ENCODE data around the gene RFT1. TPM values are rescaled to one million over a fixed set of nuclear protein-coding genes. Genes with fewer than 3 reads are reported as not detected.

RFT1 gene
- total and polyA plus RNA-seq, 7 experiments from 2014 or later: 16.0 to 32.0 (median 24.1) TPM

- peaks cover 9 to 22% of the 10 kb centered on the region in 2 donors for H3K4me1 ChIP-seq (ENCODE audit: control insufficient read depth in 2 of 2, insufficient read depth in 2 of 2, low read length in 2 of 2)
- ChIA-PET POLR2A (interaction anchor here (1.3 to 1.5 kb wide), 2 partner anchors 27 to 29 kb away, joined by 3 to 5 read pairs; no protein-coding TSS in a partner anchor), CTCF (interaction anchor here (1.6 kb wide), 1 partner anchor 36 kb away, joined by 3 read pairs; no protein-coding TSS in a partner anchor)
- H3K27me3 ChIP-seq (ENCODE audit: control insufficient read depth in 2 of 2, insufficient read depth in 2 of 2, low read length in 2 of 2): no peaks in the 10 kb centered on the region
- DNase-seq (no peak), ATAC-seq (no peak)
- intact Hi-C loops (cut with micrococcal nuclease): loop anchor here in 1 of 2 donors (2.0 to 5.0 kb wide), 3 partner anchors 37 to 95 kb away; no protein-coding TSS in a partner anchor
- peak overlapping the region; percentile 80 to 95 (median 92) for H3K4me3 Mint-ChIP-seq
- peaks cover 4 to 46% (median 19%) of the 10 kb centered on the region in 5 donors for H3K27me3 Mint-ChIP-seq
- peaks cover 0 to 2% (median 0%) of the 10 kb centered on the region in 5 donors for H3K36me3 Mint-ChIP-seq
- H3K27ac ChIP-seq (ENCODE audit: low read depth, low read length): peak overlapping the region; percentile 77
- H3K27ac Mint-ChIP-seq: peak overlapping the region; percentile 62 to 94 (median 83)
- peaks cover 0 to 4% (median 0%) of the 10 kb centered on the region in 3 experiments for H3K36me3 ChIP-seq (ENCODE audit: control insufficient read depth in 2 of 3, insufficient read depth in 3 of 3, low read length in 3 of 3)
- peaks cover 18 to 30% (median 23%) of the 10 kb centered on the region in 7 donors for H3K4me1 Mint-ChIP-seq
- H3K9me3 ChIP-seq (ENCODE audit: control insufficient read depth in 2 of 3, low read length in 3 of 3): no peaks in the 10 kb centered on the region
- no peaks in the 10 kb centered on the region for H3K9me3 Mint-ChIP-seq
- H3K4me3 ChIP-seq (ENCODE audit: low read length): peak overlapping the region; percentile 68
Measured at GRCh38 chr3:53160061-53160659, 29.9 kb upstream of the RFT1 start.

GRCh38 chr3:53159156-53160060, 29.2 kb upstream of the RFT1 start:
- peaks cover 9 to 22% of the 10 kb centered on the region in 2 donors for H3K4me1 ChIP-seq (ENCODE audit: control insufficient read depth in 2 of 2, insufficient read depth in 2 of 2, low read length in 2 of 2)
- intact Hi-C loops (cut with micrococcal nuclease): loop anchor here in 1 of 2 donors (2.0 to 5.0 kb wide), 3 partner anchors 38 to 95 kb away; no protein-coding TSS in a partner anchor
- peak overlapping the region in 7 of 10 donors; percentile 30 to 94 (median 88) for H3K4me3 Mint-ChIP-seq

GRCh38 chr3:53158765-53159155, 28.5 kb upstream of the RFT1 start:
- Histone ChIP-seq H3K4me1 (ENCODE audit: control insufficient read depth in 2 of 2, insufficient read depth in 2 of 2, low read length in 2 of 2) (peaks cover 9 to 21% of the 10 kb centered on the region in 2 donors), H3K9me3 (ENCODE audit: control insufficient read depth in 2 of 3, low read length in 3 of 3) (no peaks in the 10 kb centered on the region), H3K27ac (ENCODE audit: low read depth, low read length) (no peak overlapping the region), H3K27me3 (ENCODE audit: control insufficient read depth in 2 of 2, insufficient read depth in 2 of 2, low read length in 2 of 2) (no peaks in the 10 kb centered on the region), H3K36me3 (ENCODE audit: control insufficient read depth in 2 of 3, insufficient read depth in 3 of 3, low read length in 3 of 3) (peaks cover 0 to 4% (median 0%) of the 10 kb centered on the region in 3 experiments), H3K4me3 (ENCODE audit: low read length) (no peak overlapping the region)
- Mint-ChIP-seq H3K36me3 (peaks cover 0 to 2% (median 0%) of the 10 kb centered on the region in 5 donors), H3K4me3 (peak overlapping the region in 5 of 10 donors; percentile 6 to 30 (median 23)), H3K27ac (no peak overlapping the region), H3K9me3 (no peaks in the 10 kb centered on the region), H3K27me3 (peaks cover 4 to 51% (median 22%) of the 10 kb centered on the region in 5 donors), H3K4me1 (peaks cover 18 to 30% (median 23%) of the 10 kb centered on the region in 7 donors)
- CTCF ChIA-PET: interaction anchor here (0.6 kb wide), 1 partner anchor 514 kb away, joined by 4 read pairs; no protein-coding TSS in a partner anchor
- no peak for DNase-seq
- POLR2A ChIA-PET: no interaction called here
- intact Hi-C loops (cut with micrococcal nuclease): no loop called here
- no peak for ATAC-seq

More at GRCh38 chr3:53159156-53160060, 29.2 kb upstream of the RFT1 start:
- DNase-seq: no peak
- POLR2A ChIA-PET: interaction anchor here (1.5 kb wide), 1 partner anchor 28 kb away, joined by 3 read pairs; no protein-coding TSS in a partner anchor
- Histone ChIP-seq H3K27ac (ENCODE audit: low read depth, low read length) (no peak overlapping the region), H3K4me3 (ENCODE audit: low read length) (no peak overlapping the region), H3K9me3 (ENCODE audit: control insufficient read depth in 2 of 3, low read length in 3 of 3) (no peaks in the 10 kb centered on the region), H3K27me3 (ENCODE audit: control insufficient read depth in 2 of 2, insufficient read depth in 2 of 2, low read length in 2 of 2) (no peaks in the 10 kb centered on the region), H3K36me3 (ENCODE audit: control insufficient read depth in 2 of 3, insufficient read depth in 3 of 3, low read length in 3 of 3) (peaks cover 0 to 4% (median 0%) of the 10 kb centered on the region in 3 experiments)
- ATAC-seq: no peak
- Mint-ChIP-seq H3K36me3 (peaks cover 0 to 2% (median 0%) of the 10 kb centered on the region in 5 donors), H3K9me3 (no peaks in the 10 kb centered on the region), H3K4me1 (peaks cover 18 to 30% (median 23%) of the 10 kb centered on the region in 7 donors), H3K27ac (peak overlapping the region in 1 of 9 donors; percentile 87), H3K27me3 (peaks cover 4 to 47% (median 19%) of the 10 kb centered on the region in 5 donors)
- CTCF ChIA-PET: interaction anchor here (1.6 kb wide), 1 partner anchor 37 kb away, joined by 3 read pairs; no protein-coding TSS in a partner anchor

- Mint-ChIP-seq H3K27ac (no peak overlapping the region), H3K9me3 (no peaks in the 10 kb centered on the region), H3K4me1 (peaks cover 15 to 24% (median 17%) of the 10 kb centered on the region in 7 donors), H3K4me3 (peak overlapping the region in 1 of 10 donors; percentile 45), H3K27me3 (peaks cover 11 to 56% (median 29%) of the 10 kb centered on the region in 5 donors), H3K36me3 (peaks cover 0 to 2% (median 0%) of the 10 kb centered on the region in 5 donors)
- intact Hi-C loops (cut with micrococcal nuclease): no loop called here
- POLR2A ChIA-PET: no interaction called here
- DNase-seq (no peak), ATAC-seq (no peak)
- Histone ChIP-seq H3K4me1 (ENCODE audit: control insufficient read depth in 2 of 2, insufficient read depth in 2 of 2, low read length in 2 of 2) (peaks cover 9 to 16% of the 10 kb centered on the region in 2 donors), H3K36me3 (ENCODE audit: control insufficient read depth in 2 of 3, insufficient read depth in 3 of 3, low read length in 3 of 3) (peaks cover 0 to 4% (median 0%) of the 10 kb centered on the region in 3 experiments), H3K4me3 (ENCODE audit: low read length) (no peak overlapping the region), H3K27me3 (ENCODE audit: control insufficient read depth in 2 of 2, insufficient read depth in 2 of 2, low read length in 2 of 2) (no peaks in the 10 kb centered on the region), H3K27ac (ENCODE audit: low read depth, low read length) (no peak overlapping the region), H3K9me3 (ENCODE audit: control insufficient read depth in 2 of 3, low read length in 3 of 3) (no peaks in the 10 kb centered on the region)
- CTCF ChIA-PET: interaction anchor here (0.6 kb wide), 1 partner anchor 515 kb away, joined by 4 read pairs; no protein-coding TSS in a partner anchor
Measured at GRCh38 chr3:53157974-53158580, 27.8 kb upstream of the RFT1 start.

- H3K4me3 Mint-ChIP-seq: no peak overlapping the region
- no peak for ATAC-seq
Measured at GRCh38 chr3:53156368-53156834, 26.2 kb upstream of the RFT1 start.

GRCh38 chr3:53155760-53156159, 25.5 kb upstream of the RFT1 start:
- Histone ChIP-seq H3K4me1 (ENCODE audit: control insufficient read depth in 2 of 2, insufficient read depth in 2 of 2, low read length in 2 of 2) (peaks cover 0 to 6% of the 10 kb centered on the region in 2 donors), H3K27me3 (ENCODE audit: control insufficient read depth in 2 of 2, insufficient read depth in 2 of 2, low read length in 2 of 2) (no peaks in the 10 kb centered on the region), H3K9me3 (ENCODE audit: control insufficient read depth in 2 of 3, low read length in 3 of 3) (no peaks in the 10 kb centered on the region), H3K27ac (ENCODE audit: low read depth, low read length) (no peak overlapping the region), H3K36me3 (ENCODE audit: control insufficient read depth in 2 of 3, insufficient read depth in 3 of 3, low read length in 3 of 3) (no peaks in the 10 kb centered on the region), H3K4me3 (ENCODE audit: low read length) (no peak overlapping the region)
- Mint-ChIP-seq H3K27me3 (peaks cover 13 to 57% (median 31%) of the 10 kb centered on the region in 5 donors), H3K36me3 (no peaks in the 10 kb centered on the region), H3K27ac (peak overlapping the region in 1 of 9 donors; percentile 51), H3K4me3 (no peak overlapping the region), H3K4me1 (peaks cover 6 to 15% (median 7%) of the 10 kb centered on the region in 7 donors), H3K9me3 (no peaks in the 10 kb centered on the region)
- ChIA-PET POLR2A (no interaction called here), CTCF (no interaction called here)
- intact Hi-C loops (cut with micrococcal nuclease): no loop called here
- DNase-seq (no peak), ATAC-seq (no peak)

More at GRCh38 chr3:53156368-53156834, 26.2 kb upstream of the RFT1 start:
- Histone ChIP-seq H3K27me3 (ENCODE audit: control insufficient read depth in 2 of 2, insufficient read depth in 2 of 2, low read length in 2 of 2) (no peaks in the 10 kb centered on the region), H3K27ac (ENCODE audit: low read depth, low read length) (no peak overlapping the region), H3K4me1 (ENCODE audit: control insufficient read depth in 2 of 2, insufficient read depth in 2 of 2, low read length in 2 of 2) (peaks cover 0 to 6% of the 10 kb centered on the region in 2 donors), H3K9me3 (ENCODE audit: control insufficient read depth in 2 of 3, low read length in 3 of 3) (no peaks in the 10 kb centered on the region), H3K36me3 (ENCODE audit: control insufficient read depth in 2 of 3, insufficient read depth in 3 of 3, low read length in 3 of 3) (peaks cover 0 to 1% (median 0%) of the 10 kb centered on the region in 3 experiments), H3K4me3 (ENCODE audit: low read length) (no peak overlapping the region)
- no peak for DNase-seq
- Mint-ChIP-seq H3K27me3 (peaks cover 13 to 57% (median 31%) of the 10 kb centered on the region in 5 donors), H3K4me1 (peaks cover 6 to 15% (median 7%) of the 10 kb centered on the region in 7 donors), H3K9me3 (no peaks in the 10 kb centered on the region), H3K27ac (no peak overlapping the region), H3K36me3 (no peaks in the 10 kb centered on the region)
- CTCF ChIA-PET: no interaction called here
- POLR2A ChIA-PET: no interaction called here
- intact Hi-C loops (cut with micrococcal nuclease): no loop called here
